Erythroblast (primary cell): ENCODE measurements around the gene CHAMP1.

Source experiments
- GATA1 ChIP-seq: IDR thresholded peaks from 2 replicates; pipeline ENCODE4 v1.6.1; 2011; ENCODE audit warnings: low read depth, mild to moderate bottlenecking, control low read depth, low read length, moderate library complexity
- POLR2A ChIP-seq: IDR thresholded peaks from 2 replicates; pipeline ENCODE4 v1.6.1; 2011; ENCODE audit warnings: mild to moderate bottlenecking, low read length

DNA sequence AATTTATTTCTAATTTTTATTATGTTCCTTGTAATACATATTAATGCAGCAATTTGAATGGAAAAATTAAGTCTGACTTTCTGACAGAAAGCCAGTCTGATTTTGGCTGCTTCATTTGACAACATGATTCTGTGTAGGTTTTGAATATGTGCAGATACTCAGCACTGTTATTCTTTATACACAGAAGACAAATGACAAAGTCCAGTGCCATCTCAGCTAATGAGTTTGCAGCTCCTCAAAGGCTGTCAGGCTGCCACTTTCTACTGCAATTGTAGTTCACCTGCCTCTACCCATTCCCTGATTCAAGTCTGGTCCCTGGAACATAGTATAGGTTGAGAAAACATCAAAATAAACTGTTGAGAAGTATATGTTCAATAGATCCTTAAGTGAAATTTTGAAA lies 2.9 kb upstream of the CHAMP1 start:
- no peak for TF ChIP-seq POLR2A
- TF ChIP-seq GATA1 = no peak
